ENCODE measurements around the gene RAP2B. TPM values are rescaled to one million over a fixed set of nuclear protein-coding genes. Genes with fewer than 3 reads are reported as not detected.

Gene RAP2B
- total RNA-seq, 1 donor from 2014 or later, result 29.0 TPM

GRCh38 chr3:153129866-153130265 is 32.2 kb upstream of the RAP2B start:
- DNase-seq (ENCODE audit: low read depth), result no peak
- no peak for FAIRE-seq
- no peak for TF ChIP-seq CTCF (IDR thresholded peaks at IDR 0.05; ENCODE audit: insufficient read depth, low read length, severe bottlenecking)
- H3K36me3 ChIP-seq (ENCODE audit: control insufficient read depth, insufficient read depth, low read length), result no peaks in the 10 kb centered on the region
- H3K27me3 ChIP-seq (ENCODE audit: control insufficient read depth, insufficient read depth, low read length), result no peaks in the 10 kb centered on the region
- H3K4me3 ChIP-seq (ENCODE audit: low read depth, low read length), result no peak overlapping the region

GRCh38 chr3:153130312-153130977 is 31.6 kb upstream of the RAP2B start:
- Histone ChIP-seq H3K36me3 (ENCODE audit: control insufficient read depth, insufficient read depth, low read length) (no peaks in the 10 kb centered on the region), H3K27me3 (ENCODE audit: control insufficient read depth, insufficient read depth, low read length) (no peaks in the 10 kb centered on the region), H3K4me3 (ENCODE audit: low read depth, low read length) (no peak overlapping the region)
- no peak for FAIRE-seq
- no peak for TF ChIP-seq CTCF (IDR thresholded peaks at IDR 0.05; ENCODE audit: insufficient read depth, low read length, severe bottlenecking)
- peak; percentile 88 for DNase-seq (ENCODE audit: low read depth)

GRCh38 chr3:153137626-153138025 is 24.4 kb upstream of the RAP2B start:
- Histone ChIP-seq H3K27me3 (ENCODE audit: control insufficient read depth, insufficient read depth, low read length) (no peaks in the 10 kb centered on the region), H3K4me3 (ENCODE audit: low read depth, low read length) (no peak overlapping the region), H3K36me3 (ENCODE audit: control insufficient read depth, insufficient read depth, low read length) (no peaks in the 10 kb centered on the region)
- no peak for TF ChIP-seq CTCF (IDR thresholded peaks at IDR 0.05; ENCODE audit: insufficient read depth, low read length, severe bottlenecking)
- DNase-seq (ENCODE audit: low read depth), result peak; percentile 35
- no peak for FAIRE-seq

GRCh38 chr3:153138276-153139210 is 23.5 kb upstream of the RAP2B start:
- Histone ChIP-seq H3K27me3 (ENCODE audit: control insufficient read depth, insufficient read depth, low read length) (no peaks in the 10 kb centered on the region), H3K36me3 (ENCODE audit: control insufficient read depth, insufficient read depth, low read length) (no peaks in the 10 kb centered on the region), H3K4me3 (ENCODE audit: low read depth, low read length) (no peak overlapping the region)
- TF ChIP-seq CTCF (IDR thresholded peaks at IDR 0.05; ENCODE audit: insufficient read depth, low read length, severe bottlenecking), result no peak
- DNase-seq (ENCODE audit: low read depth) (peak; percentile 100), FAIRE-seq (peak; percentile 99)

- H3K4me3 ChIP-seq (ENCODE audit: low read depth, low read length), result no peak overlapping the region
- no peak for TF ChIP-seq CTCF (IDR thresholded peaks at IDR 0.05; ENCODE audit: insufficient read depth, low read length, severe bottlenecking)
- DNase-seq (ENCODE audit: low read depth) (no peak), FAIRE-seq (no peak)
- H3K27me3 ChIP-seq (ENCODE audit: control insufficient read depth, insufficient read depth, low read length), result no peaks in the 10 kb centered on the region
- no peaks in the 10 kb centered on the region for H3K36me3 ChIP-seq (ENCODE audit: control insufficient read depth, insufficient read depth, low read length)
These were observed 19.1 kb upstream of the RAP2B start for GRCh38 chr3:153142961-153143360.
